AG09309 (cell line): ENCODE results near the gene CEP112.

Source experiments
- DNase-seq: peaks from one replicate; pipeline ENCODE4 v3.0.0-alpha.2; 2010; ENCODE audit warnings: low read depth
- H3K4me3 ChIP-seq: 2 replicates; pipeline ENCODE4 v1.5.1; 2011; ENCODE audit warnings: mild to moderate bottlenecking, low read depth, low read length, moderate library complexity; ENCODE audit not compliant: control insufficient read depth
- CTCF ChIP-seq: IDR thresholded peaks from 2 replicates; pipeline ENCODE4 v1.5.1; 2011; ENCODE audit warnings: mild to moderate bottlenecking, low read depth, low read length, inconsistent platforms; ENCODE audit not compliant: insufficient read depth, control insufficient read depth; ENCODE audit errors: missing control alignments

The CEP112 gene

GRCh38 chr17:65660078-65660477, 531.9 kb downstream of the CEP112 start:
- no peak for DNase-seq
- TF ChIP-seq CTCF: no peak

GRCh38 chr17:65659512-65659911, 532.4 kb downstream of the CEP112 start:
- no peak overlapping the region for H3K4me3 ChIP-seq
- no peak for TF ChIP-seq CTCF
- no peak for DNase-seq

More at GRCh38 chr17:65660078-65660477, 531.9 kb downstream of the CEP112 start:
- no peak overlapping the region for H3K4me3 ChIP-seq

- DNase-seq: no peak
- no peak for TF ChIP-seq CTCF
- no peak overlapping the region for H3K4me3 ChIP-seq
These were observed 534.6 kb downstream of the CEP112 start for GRCh38 chr17:65657251-65657828.

- DNase-seq: no peak
- TF ChIP-seq CTCF: no peak
- H3K4me3 ChIP-seq: no peak overlapping the region
These were observed 535.3 kb downstream of the CEP112 start for GRCh38 chr17:65656390-65657250.

- no peak for DNase-seq
- no peak overlapping the region for H3K4me3 ChIP-seq
- no peak for TF ChIP-seq CTCF
These were observed 536.2 kb downstream of the CEP112 start for GRCh38 chr17:65655706-65656105.

- DNase-seq: no peak
- no peak overlapping the region for H3K4me3 ChIP-seq
- TF ChIP-seq CTCF: no peak
These were observed 547.4 kb downstream of the CEP112 start for GRCh38 chr17:65644545-65644944.
